Measurements from ENCODE around the gene EEIG2. TPM values are rescaled to one million over a fixed set of nuclear protein-coding genes. Genes with fewer than 3 reads are reported as not detected.

Gene EEIG2
- total and polyA plus RNA-seq, 9 of the 15 experiments (the other 6 are each of a cell fraction or from before 2014, with no cell fraction given) = 6.1 to 26.9 (median 15.2) TPM

DNA sequence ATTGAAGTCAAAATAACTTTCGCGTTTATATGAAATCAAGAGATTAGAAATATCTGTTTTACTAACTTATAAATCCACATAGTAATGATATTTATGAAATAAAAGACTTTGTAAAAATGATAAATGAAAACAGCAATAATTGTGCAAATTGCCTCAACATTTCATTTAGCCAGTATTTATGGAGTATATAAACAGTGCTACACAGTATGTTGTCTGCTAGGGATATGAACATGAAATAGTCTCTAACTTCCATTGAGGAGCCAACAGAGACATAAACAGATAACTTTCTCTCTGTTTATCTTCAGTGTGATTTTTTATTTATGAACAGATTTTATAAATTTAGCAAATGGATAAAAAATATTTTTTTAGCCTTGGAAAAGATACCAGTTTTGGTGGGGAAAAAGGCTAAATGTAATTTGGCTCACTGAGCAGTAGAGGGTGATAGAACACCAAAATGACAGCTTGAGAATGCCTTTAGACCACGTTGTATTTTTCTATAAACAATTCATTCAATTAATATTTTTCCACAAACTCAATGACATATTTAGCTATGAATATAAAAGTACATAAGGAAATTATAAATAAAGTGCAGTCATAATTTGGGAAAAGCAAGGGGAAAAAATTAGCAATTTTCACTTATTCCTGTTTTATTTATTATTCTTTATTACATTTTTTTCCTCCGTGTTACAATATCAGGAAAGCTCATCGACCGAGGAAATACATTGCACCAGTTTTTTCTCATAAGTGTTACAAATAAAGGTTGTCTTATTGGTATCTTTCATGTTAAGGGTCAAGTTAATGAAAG lies 47.5 kb upstream of the EEIG2 start (continued):
- TF ChIP-seq MNT (conservative IDR thresholded peaks at IDR 0.05) (peak; percentile 69), RBM39 (optimal IDR thresholded peaks at IDR 0.05; ENCODE audit: low read depth, low read length) (no peak), E2F1 (CRISPR knock-in tag; IDR thresholded peaks at IDR 0.05) (no peak), ZFP30 (CRISPR knock-in tag; IDR thresholded peaks at IDR 0.05; ENCODE audit: borderline replicate concordance) (no peak), SP1 (CRISPR knock-in tag; IDR thresholded peaks at IDR 0.05) (no peak), ZFX (CRISPR knock-in tag; IDR thresholded peaks at IDR 0.05) (no peak), CHAMP1 (IDR thresholded peaks at IDR 0.05) (peak; percentile 47; the same call in 1 of the 2 replicates)
- TF ChIP-seq, protein P1, sequence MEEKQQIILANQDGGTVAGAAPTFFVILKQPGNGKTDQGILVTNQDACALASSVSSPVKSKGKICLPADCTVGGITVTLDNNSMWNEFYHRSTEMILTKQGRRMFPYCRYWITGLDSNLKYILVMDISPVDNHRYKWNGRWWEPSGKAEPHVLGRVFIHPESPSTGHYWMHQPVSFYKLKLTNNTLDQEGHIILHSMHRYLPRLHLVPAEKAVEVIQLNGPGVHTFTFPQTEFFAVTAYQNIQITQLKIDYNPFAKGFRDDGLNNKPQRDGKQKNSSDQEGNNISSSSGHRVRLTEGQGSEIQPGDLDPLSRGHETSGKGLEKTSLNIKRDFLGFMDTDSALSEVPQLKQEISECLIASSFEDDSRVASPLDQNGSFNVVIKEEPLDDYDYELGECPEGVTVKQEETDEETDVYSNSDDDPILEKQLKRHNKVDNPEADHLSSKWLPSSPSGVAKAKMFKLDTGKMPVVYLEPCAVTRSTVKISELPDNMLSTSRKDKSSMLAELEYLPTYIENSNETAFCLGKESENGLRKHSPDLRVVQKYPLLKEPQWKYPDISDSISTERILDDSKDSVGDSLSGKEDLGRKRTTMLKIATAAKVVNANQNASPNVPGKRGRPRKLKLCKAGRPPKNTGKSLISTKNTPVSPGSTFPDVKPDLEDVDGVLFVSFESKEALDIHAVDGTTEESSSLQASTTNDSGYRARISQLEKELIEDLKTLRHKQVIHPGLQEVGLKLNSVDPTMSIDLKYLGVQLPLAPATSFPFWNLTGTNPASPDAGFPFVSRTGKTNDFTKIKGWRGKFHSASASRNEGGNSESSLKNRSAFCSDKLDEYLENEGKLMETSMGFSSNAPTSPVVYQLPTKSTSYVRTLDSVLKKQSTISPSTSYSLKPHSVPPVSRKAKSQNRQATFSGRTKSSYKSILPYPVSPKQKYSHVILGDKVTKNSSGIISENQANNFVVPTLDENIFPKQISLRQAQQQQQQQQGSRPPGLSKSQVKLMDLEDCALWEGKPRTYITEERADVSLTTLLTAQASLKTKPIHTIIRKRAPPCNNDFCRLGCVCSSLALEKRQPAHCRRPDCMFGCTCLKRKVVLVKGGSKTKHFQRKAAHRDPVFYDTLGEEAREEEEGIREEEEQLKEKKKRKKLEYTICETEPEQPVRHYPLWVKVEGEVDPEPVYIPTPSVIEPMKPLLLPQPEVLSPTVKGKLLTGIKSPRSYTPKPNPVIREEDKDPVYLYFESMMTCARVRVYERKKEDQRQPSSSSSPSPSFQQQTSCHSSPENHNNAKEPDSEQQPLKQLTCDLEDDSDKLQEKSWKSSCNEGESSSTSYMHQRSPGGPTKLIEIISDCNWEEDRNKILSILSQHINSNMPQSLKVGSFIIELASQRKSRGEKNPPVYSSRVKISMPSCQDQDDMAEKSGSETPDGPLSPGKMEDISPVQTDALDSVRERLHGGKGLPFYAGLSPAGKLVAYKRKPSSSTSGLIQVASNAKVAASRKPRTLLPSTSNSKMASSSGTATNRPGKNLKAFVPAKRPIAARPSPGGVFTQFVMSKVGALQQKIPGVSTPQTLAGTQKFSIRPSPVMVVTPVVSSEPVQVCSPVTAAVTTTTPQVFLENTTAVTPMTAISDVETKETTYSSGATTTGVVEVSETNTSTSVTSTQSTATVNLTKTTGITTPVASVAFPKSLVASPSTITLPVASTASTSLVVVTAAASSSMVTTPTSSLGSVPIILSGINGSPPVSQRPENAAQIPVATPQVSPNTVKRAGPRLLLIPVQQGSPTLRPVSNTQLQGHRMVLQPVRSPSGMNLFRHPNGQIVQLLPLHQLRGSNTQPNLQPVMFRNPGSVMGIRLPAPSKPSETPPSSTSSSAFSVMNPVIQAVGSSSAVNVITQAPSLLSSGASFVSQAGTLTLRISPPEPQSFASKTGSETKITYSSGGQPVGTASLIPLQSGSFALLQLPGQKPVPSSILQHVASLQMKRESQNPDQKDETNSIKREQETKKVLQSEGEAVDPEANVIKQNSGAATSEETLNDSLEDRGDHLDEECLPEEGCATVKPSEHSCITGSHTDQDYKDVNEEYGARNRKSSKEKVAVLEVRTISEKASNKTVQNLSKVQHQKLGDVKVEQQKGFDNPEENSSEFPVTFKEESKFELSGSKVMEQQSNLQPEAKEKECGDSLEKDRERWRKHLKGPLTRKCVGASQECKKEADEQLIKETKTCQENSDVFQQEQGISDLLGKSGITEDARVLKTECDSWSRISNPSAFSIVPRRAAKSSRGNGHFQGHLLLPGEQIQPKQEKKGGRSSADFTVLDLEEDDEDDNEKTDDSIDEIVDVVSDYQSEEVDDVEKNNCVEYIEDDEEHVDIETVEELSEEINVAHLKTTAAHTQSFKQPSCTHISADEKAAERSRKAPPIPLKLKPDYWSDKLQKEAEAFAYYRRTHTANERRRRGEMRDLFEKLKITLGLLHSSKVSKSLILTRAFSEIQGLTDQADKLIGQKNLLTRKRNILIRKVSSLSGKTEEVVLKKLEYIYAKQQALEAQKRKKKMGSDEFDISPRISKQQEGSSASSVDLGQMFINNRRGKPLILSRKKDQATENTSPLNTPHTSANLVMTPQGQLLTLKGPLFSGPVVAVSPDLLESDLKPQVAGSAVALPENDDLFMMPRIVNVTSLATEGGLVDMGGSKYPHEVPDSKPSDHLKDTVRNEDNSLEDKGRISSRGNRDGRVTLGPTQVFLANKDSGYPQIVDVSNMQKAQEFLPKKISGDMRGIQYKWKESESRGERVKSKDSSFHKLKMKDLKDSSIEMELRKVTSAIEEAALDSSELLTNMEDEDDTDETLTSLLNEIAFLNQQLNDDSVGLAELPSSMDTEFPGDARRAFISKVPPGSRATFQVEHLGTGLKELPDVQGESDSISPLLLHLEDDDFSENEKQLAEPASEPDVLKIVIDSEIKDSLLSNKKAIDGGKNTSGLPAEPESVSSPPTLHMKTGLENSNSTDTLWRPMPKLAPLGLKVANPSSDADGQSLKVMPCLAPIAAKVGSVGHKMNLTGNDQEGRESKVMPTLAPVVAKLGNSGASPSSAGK (IDR thresholded peaks at IDR 0.05) = peak; percentile 33; the same call in 1 of the 2 replicates

Data from K562 (cell line).